ENCODE results near the gene KIAA2012.
"Not testable (repeated sequence)": the region's sequence is repeated elsewhere in the genome, so short reads cannot be mapped to it uniquely, and the experiment has no call there.

Gene KIAA2012

GRCh38 chr2:202204855-202205254 is 131.8 kb downstream of the KIAA2012 start:
- DNase-seq, result no peak

DNA sequence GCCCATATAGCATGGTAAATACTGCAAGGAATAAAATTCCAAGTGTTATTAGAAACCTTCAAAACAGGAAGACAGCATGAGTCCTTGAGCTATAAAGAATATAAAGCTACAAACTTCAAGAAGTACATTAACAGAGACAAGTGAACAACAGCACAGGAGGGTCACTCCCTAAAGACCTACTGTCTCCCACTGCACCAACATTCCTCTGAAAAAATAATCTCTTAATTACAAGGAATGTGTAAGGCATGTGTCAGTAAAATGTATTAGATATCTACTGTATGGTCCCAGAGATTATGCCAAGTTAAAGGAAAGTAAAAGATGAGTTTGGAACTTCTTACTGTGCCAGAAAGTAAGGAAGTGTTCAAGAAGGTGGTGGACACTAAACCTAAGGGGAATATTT is 135.5 kb downstream of the KIAA2012 start:
- no peak for DNase-seq

GRCh38 chr2:202215179-202215578 is 142.1 kb downstream of the KIAA2012 start:
- DNase-seq, result no peak

DNA sequence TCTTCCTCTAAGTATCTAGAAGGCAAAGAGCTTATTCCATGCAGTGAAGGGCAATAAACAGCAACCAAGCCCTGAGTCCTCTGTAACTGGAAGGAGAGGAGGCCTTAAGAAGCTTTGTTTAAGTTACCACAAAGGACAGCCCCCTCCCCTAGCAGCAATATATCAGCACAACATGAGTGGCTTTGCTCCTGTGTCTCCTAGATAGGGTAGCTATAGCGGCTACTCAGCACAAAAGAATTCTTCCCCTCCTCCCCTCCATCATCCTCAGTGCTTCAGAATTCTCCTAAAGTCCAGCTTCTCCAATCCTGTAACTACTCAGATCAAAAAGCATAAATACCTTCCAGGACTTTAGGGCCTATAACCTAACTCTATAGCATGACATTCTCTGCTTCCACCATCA is 148.8 kb downstream of the KIAA2012 start:
- no peak for DNase-seq

- no peak for DNase-seq
Observed at GRCh38 chr2:202237787-202238233, 164.8 kb downstream of the KIAA2012 start.

GRCh38 chr2:202238234-202239197 is 165.5 kb downstream of the KIAA2012 start, which contains the start of gene SUMO1:
TSS of gene SUMO1 (minus strand) at chr2:202238597. CDS start at chr2:202238451, 146 bp downstream.
- peak; percentile 93 for DNase-seq

DNA sequence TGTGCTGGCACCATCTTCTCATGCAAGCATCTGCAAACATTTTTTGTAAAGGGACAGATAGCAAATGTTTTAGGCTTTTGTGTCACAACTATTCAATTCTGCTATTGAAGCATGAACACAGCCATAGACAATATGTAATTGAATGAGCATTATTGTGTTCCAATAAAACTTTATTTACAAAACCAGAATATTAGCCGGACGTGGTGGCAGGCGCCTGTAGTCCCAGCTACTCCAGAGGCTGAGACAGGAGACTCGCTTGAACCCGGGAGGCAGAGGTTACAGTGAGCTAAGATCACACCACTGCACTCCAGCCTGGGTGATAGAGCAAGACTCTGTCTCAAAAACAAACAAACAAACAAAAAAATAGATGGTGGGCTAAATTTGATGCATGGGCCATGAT is 174.7 kb downstream of the KIAA2012 start:
- not testable (repeated sequence) for DNase-seq

DNA sequence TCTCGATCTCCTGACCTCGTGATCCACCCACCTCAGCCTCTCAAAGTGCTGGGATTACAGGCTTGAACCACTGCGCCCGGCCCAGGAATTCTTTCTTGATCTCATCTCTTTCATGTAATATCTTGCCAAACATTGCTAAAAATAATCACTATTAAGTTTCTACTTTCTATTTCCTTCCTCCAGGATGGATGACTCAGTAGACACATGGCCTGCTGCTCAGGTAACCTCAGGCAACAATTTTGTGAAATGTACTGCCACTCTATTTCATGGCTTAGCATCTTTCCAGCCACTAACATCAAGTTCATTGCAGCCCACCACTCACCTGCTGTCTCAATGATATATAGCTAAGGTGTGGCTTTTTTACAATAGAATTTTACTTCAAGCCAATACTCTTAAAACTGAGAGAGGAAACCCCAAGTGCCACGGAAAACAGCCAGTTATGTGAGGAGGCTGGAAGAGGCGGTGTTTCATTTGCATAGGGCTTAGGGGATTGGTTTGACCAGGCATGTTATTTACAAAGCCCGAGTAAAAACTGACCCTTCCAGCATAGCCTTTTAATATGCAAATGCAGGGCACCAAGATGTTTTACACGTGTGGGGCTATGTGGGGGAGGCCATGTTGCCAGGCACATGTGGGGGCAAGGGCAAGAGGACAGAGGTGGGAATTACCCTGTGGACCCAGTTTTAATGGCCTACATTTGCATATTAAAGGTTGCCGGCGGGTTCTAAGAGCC is 176.6 kb downstream of the KIAA2012 start:
- no peak for DNase-seq

GRCh38 chr2:202251494-202251893 is 178.4 kb downstream of the KIAA2012 start:
- DNase-seq, result no peak

Measured in activated T-cell treated with anti-CD3 and anti-CD28 coated beads, Interleukin-2, amount 50 U/mL, for 1 hour (primary cell).